Activated T-cell treated with anti-CD3 and anti-CD28 coated beads for 4 hours (primary cell): Measurements from ENCODE around the gene EFCAB7.
"Not testable (repeated sequence)": the region's sequence is repeated elsewhere in the genome, so short reads cannot be mapped to it uniquely, and the experiment has no call there.

ENCODE experiments used
- DNase-seq: peaks from one replicate; pipeline ENCODE4 v3.0.0-alpha.2; 2020

The EFCAB7 gene

DNA sequence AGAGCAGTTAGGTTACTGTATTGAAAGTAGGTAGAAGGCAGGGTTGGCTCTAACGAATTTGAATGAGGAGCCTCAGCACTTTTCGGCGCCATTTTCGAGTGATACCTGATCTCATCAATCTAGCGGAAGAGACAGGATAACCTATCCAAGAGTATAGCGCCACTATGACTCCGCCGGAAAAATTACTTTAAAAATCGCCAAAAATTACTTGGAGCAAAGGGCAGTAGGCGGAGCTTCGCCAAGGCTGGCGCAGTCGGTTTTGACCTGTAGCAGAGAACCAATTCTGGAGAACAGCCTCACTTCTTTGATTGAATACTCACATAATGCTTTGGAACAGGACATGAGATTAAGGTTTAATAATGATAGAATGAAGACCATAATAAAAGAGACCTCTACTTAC, 25.6 kb downstream of the EFCAB7 start:
- DNase-seq, result no peak

DNA sequence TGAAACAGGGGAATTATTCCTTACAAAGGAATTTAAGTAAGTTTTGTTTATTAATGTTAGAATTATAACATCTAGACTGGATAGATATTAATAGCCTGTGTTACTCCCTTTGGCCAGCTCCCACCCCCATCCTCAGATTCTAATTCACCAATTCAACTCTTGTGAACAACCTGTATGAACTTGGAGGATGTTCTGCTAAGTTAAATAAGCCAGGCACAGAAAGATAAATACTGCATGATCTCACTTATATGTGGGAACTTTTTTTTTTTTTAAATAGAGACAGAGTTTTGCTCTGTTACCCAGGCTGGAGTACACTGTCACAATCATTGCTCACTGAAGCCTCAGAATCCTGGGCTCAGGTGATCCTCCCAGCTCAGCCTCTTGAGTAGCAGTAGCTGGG, 32.2 kb downstream of the EFCAB7 start:
- DNase-seq, result no peak

DNA sequence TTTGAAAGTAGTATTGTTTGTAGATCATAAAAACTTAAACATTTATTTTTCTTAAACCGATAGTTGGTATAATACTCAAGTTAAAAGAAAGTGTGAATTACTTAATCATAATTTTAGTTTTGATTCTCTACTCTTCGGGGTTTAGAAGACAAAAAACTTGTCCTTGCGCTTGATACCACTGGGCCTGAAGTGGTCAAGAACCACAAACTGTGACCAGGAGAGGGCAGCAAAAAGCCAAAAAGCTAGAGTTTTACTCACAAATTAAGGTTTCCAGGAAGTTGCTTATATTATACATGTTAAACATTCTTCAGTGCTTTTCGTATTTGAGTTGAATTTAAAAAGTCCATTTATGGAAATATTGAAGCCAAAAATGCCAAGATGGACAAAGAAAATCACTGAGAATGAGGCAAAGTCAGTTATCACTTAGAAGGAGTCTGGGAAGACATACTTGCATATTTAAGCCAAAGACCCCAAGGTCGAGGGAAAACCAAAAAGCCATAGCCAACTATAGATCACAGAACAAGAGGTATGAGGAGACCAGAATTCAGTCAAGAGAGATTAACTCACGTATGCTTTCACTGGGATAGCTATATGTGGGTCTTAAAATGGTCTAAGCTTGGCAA, 34.2 kb downstream of the EFCAB7 start:
- no peak for DNase-seq

DNA sequence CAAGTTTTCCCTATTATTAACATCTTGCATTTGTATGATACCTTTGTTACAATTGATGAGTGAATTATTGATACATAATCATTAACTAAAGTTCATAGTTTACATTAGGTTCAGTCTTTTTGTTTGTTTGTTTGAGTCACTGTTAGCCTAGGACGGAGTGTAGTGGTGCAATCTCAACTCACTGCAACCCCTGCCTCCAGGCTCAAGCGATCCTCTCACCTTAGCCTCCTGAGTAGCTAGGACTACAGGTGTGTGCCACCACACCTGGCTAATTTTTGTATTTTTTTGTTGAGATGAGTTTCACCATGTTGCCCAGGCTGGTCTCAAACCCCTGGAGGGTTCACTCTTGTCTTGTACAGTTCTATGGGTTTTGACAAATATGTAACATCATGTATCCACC, 36.0 kb downstream of the EFCAB7 start:
- DNase-seq, result no peak

DNA sequence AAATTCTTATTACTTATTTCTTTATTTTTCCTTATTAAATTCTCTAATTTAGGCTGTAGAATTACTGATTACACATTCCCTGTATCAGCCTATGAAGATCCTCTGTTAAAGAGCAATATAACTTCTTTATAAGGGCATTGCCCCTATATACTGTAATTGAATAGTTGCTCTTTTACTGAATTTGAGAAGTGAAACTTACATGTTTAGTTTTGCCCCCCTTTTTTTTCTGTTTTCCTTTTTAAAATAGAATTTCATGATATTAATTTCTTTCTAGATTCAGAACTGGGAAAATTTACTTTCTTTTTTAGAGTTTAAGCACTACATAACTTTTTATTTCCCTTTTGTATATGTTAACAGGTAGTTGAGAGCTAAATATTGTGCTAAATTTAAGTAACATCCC, 40.4 kb downstream of the EFCAB7 start:
- no peak for DNase-seq

DNA sequence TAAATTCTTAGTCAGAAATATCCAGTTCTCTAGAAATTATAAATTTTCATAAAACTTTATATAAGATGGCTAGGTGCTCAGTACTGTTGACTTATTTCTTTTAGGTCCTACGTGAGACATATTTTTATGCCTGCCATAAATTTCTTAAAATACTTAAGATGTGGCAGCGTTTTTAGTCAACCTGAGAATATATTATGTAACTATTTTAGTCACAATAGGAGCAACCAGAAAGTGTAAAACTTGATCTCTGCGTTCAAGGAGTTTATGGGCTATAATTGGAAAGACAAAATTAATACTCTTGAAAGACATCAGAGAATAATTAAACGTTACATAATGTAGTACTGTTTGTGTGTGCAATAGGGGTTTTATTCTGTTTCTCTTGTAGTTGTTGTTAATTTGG, 45.7 kb downstream of the EFCAB7 start:
- no peak for DNase-seq

DNA sequence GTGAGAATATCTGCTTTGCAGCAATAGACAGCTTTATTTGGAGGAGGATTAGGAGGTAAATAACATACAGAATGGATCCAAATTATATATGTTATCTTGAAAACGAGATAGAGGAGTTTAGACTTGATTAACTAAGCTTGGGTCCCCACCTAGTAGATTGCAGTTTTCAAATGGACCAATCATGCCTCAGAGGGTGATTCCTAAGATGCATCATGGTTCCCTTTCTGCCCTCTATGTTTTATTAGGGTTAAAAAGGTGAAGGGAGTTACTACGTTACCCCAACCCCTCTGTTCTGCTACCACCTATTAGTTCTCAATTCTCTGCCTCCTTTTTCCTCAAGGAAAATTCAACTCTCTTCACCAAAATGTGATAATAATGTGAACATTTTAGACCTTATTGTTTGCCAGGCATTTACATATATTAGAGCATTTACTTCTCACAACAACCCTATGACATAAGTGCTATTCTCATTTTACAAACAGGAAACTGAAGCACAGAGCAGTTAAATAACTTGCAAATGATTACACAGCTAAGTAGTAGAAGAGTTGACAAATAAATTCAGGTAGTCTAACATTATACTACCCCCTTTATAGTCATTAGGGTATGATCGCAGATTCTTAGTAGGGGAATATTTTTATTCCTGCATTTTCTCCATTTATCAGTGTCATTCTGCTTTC, 46.5 kb downstream of the EFCAB7 start:
- DNase-seq, result no peak

DNA sequence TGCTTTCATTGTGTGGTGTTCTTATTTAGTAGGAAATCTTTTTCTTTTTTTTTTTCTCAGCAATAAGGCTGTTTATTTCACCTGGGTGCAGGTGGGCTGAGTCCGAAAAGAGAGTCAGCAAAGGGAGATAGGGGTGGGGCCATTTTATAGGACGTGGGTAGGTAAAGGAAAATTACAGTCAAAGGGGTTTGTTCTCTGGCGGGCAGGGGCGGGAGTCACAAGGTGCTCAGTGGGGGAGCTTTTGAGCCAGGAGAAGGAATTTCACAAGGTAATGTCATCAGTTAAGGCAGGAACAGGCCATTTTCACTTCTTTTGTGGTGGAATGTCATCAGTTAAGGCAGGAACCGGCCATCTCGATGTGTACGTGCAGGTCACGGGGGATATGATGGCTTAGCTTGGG, 49.4 kb downstream of the EFCAB7 start:
- DNase-seq, result not testable (repeated sequence)

DNA sequence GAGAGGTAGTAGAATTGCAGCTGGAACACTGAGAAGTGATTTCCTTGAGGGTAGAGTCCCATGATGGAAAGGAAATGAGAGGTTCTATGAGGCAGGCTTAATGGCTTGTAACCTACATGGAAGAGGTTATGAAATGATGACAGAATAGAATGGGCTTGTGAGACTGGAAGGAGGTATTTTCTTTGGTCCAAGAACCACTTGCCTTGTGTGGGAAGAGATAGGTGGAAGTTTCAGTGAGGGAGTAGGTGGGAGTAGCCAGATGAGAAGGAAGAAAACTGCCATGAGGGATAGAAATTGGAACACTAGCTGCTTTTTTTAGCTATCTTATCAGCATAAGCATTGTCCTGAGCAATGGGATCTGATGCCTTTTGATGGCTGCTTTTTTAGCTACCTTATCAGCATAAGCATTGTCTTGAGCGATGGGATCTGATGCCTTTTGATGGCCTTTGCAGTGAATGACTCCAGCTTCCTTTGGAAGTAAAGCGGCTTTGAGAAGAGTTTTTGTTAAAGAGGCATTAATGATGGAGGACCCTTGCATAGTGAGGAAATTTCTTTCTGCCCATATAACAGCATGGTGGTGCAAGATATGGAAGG, 51.0 kb downstream of the EFCAB7 start:
- DNase-seq, result not testable (repeated sequence)

DNA sequence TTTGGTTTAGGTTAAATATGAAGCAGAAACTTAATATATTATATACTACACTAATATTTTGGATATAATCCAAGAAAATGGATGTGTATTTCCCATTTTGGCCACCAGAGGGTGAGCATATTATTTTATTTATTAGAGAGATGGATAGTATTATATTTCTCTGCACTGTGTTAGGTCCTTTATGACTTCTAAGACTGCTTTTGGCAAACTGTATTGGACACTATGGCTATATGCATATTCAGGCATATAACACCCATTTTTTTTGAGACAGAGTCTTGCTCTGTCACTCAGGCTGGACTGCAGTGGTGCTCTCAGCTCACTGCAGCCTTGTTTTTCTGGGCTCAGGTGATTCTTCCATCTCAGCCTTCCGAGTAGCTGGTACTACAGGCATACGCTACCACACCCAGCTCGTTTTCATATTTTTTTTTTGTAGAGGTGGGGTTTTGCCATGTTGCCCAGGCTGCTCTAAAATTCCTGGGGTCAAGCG, 52.1 kb downstream of the EFCAB7 start:
- DNase-seq, result no peak

DNA sequence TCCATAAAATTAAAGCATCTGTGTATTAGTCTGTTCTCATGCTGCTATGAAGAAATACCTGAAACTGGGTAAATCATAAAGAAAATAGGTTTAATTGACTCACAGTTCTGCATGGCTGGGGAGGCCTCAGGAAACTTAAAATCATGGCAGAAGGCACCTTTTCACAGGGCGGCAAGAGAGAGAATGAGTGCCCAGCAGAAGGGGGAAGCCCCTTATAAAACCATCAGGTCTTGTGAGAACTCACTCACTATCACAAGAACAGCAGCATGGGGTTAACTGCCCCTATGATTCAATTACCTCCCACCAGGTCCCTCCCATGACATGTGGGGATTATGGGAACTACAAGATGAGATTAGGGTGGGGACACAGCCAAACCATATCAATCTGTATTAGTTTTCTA, 63.0 kb downstream of the EFCAB7 start:
- DNase-seq, result not testable (repeated sequence)

DNA sequence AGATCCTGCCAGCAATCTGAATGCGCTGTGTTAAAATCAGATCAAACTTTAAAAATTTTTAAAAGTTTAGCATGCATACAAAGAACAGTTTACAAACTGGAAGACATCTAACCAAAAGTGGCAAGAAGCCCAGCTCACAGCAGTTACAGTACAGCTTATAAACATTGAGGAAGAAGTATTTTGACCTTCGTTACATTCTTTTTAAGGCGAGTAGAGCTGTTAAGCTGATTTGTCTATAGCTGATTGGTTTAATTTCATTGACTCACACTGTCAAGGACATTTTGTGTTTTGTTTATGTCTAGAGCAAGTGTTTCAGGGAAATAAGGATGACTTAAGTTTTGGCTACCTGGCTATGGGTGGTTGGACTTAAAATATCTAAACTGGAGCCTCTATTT, 66.8 kb downstream of the EFCAB7 start:
- DNase-seq, result no peak

DNA sequence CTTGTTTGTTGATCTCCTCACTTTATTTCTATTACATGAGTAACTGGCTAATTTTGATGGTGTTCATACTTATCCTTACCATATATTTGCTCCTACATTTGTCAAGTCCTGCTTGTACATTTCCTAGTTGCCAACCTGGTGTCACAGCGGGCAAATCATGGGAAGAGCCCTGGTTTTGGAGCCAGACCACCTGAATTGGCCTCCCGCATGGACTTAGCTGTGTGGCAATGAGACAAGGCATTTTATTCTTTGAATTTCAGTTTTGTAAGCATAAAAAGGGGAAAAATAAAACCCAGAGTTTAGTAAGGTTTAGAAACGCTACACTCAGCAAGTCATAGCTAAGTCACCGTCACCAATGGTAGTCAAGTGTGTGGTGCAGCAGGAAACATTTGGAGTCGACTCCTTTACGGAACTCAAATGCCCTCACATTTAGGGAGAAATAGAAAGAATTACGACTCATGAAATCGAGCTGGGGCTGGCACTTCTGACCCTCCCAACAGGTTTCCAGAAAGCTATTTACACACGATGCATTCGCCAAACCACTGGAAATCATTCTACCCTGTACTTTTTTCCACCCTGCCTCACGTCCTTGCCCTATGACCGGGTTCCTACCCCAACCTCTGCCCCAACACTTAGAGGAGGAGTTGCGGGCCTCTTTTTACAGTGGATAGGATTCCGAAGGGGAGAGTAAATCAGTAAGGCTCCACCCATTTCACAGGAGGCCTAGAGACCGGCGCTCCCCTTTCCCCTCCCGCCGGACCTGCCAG, 69.4 kb downstream of the EFCAB7 start:
- no peak for DNase-seq

DNA sequence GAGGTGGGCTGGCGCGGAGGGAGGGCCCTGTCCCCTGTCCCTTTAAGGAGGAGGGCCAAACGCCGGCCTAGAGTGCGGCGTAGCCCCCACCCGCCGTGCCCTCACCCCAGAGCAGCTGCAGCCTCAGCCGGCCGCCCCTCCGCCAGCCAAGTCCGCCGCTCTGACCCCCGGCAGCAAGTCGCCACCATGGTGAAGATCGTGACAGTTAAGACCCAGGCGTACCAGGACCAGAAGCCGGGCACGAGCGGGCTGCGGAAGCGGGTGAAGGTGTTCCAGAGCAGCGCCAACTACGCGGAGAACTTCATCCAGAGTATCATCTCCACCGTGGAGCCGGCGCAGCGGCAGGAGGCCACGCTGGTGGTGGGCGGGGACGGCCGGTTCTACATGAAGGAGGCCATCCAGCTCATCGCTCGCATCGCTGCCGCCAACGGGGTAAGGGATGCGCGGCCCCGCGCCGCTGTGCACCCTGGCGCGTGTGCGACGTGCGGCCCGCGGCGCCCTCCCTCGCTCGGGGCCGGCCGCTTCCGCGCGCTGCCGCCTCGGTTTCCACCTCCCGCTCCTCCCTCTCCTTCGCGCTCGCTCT, 70.1 kb downstream of the EFCAB7 start, which contains the start of gene PGM1:
PGM1 (plus strand) TSS at position 109 of the 583 bp plus-strand sequence; CDS start at position 187, 78 bp downstream.
- peak; percentile 57 for DNase-seq

DNA sequence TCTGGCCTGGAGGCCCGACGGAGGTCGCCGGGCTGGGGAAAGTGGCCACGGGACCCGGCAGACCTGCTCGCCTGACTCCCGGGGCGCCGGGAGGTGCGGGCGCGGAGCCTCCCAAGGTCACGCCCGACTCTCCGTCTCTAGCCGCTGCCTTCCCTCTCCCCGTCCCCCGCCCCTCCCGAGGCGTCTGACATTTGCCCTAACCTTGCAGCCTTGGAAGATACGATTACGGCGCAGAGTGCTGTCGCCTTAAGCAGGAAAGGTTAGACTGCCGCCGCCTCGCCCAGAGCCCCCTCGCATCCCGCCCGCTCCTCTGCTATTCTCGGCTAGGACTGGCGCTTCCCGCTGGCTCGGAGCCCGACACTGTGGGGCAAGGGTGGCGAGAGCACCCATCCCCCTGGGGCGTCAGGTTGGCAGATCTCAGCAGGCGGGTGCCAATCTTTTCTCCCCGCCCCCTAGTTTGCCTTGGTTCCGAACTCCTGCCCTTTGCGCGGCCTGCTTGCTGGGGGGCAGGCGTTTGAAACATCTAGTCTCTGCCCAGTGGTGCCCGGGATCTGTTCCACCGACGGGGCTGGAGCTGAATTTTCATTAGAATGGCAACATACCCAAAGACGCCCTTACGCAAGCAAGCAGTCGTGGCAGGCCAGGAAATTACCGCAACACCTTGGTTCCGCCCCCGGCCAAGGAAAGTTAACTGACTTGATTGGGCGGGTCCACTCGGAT, 70.7 kb downstream of the EFCAB7 start:
- DNase-seq, result peak; percentile 55

DNA sequence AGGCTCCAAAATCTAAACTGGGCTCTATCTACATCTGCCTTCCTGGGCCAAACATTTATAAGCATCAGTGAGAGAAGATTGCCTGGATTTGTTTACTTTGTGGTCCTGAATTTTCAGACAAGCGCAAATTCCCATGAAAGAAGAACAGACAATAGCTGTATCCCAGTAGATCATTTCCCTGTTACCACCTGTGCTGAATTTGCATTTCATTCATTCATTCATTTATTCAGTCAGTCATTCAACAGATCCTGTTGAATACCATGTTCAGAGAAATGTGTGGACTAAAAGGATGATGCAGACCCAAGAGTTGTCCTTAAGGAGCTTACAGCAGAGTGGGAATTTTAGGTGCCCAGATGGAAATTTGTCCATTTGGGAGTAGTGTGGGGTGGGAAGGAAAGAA, 72.1 kb downstream of the EFCAB7 start:
- DNase-seq, result no peak

DNA sequence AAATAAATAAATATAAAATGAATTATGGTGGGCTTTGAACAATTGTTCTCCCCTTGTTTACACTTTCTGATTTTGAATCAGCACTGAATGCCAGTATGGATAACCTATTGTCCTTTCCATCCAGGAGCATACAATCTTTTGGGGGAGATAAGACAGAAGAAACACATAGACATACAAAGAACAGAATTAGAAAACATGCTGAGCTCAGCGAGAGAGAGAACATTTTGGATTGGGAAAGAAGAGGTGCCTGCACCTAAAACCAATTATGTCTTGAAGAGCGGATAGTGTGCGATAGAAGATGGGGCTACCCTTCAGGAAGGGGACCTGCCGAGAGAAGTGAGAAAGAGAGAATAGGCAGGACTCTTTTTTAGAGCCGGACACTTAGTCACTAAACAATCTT, 76.5 kb downstream of the EFCAB7 start:
- no peak for DNase-seq

DNA sequence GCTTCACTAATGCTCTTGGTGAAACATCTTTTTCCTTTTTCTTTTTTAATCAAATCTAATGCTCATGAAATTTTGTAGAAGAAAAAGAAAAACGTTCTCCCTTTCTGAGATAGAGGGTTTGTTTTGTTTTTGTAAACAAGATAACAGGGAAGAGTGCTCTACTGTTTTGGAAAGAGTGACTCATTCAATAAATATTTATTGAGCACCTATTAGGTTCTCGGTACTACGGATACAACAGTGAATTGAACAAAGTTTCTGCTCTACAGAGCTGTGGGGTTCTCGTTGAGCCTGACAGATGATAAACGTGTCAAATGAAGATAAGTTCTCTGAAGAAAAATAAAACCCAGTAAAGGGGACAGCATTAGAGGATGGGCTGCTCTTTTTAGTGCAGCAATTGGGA, 76.9 kb downstream of the EFCAB7 start:
- no peak for DNase-seq

DNA sequence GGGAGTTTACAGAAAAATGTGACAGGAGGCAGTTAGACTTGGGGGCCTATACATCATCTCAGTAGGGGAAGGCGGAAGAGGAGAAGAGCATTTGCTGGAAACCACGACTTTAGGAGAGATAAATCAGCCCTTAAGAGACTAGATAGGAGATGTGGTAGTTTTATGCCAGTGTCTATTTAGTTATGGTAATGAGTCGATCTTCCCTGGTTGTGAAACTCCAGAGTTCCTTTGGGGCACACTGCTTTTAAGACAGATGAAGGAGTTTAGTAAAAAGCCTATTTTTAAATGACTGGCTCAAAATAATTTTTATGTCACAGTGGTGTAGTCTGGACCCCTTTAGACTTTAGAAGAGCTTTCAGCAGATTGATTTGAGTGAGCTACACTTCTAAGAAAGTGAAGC, 77.7 kb downstream of the EFCAB7 start:
- no peak for DNase-seq

DNA sequence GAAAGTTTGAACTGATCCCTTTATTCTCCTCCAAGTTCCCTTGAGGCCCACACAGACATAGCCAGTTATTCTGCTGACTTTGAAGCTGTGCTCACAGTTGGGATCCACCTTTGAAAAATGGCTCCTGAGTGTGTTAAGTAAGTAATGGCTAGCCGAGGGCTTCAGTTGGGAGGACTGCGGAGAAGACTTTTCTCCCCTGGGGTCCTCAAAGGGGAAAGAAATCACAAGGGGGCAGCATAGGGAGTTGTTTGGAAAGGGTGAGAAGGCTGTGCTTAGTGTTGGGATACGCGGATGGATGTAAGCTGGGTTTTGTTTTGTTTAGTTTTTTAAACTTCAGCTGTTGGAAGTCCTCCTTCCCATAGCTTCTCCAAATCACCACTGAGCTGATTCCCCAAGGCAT, 78.1 kb downstream of the EFCAB7 start:
- no peak for DNase-seq

DNA sequence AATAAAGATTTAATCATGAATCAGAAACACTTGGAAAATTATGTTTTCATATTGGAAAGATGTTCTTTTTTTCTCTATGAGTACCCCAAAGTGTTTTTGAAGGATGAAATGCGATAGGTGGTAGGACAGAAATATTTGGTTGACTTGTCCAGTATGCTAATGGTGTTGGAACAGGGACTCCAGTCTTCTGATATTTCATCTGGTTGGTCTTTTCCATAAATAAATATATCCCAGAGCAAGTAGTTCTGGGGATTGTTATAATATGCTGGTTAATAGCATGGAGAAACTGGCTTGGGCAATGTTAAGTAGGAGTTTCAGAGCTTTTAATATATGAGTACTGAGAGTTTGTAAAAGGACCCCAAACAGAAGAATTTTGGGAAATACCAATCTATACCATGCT, 78.6 kb downstream of the EFCAB7 start:
- no peak for DNase-seq

DNA sequence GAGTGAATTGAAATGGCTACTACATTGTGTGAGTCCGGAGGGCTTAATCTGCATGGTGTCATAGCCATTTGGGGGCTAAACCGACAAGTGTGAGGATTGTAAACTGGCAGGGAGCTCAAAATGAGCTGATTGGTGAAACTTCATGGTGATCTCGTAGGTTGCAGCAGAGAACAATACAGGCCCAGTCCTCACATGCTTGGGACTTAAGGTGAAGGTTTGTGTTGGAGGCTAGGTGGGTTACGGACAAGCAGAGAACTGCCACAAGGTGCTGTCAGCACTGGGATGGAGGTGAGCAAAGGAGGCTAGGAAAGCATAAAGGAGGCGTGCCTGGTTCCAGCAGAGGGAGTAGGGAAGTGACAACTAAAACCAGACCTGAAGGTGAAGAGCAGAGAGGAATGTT, 79.3 kb downstream of the EFCAB7 start:
- no peak for DNase-seq

DNA sequence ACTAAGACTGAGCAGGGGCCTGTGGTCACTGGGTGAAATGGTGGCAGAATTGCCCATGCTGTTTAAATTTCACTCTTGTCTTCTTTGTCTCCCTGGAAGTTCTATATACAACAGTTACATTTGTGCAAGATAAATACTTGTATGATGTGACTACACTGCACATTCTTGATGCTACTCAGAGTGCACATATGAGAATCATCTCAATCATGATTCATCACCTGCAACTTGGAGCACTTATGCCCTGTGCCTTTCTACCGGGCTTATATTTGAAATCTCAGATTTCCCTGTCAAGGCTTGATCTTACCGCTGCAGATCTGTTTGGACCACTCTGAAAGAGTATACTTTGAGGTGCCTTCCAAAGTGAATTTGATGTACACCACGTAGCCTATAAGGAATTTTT, 80.5 kb downstream of the EFCAB7 start:
- no peak for DNase-seq
